Spleen (tissue), 11 donors: ENCODE measurements around the gene ADAMTS3. TPM values are rescaled to one million over a fixed set of nuclear protein-coding genes. Genes with fewer than 3 reads are reported as not detected.

Experiments used
- DNase-seq: peaks from one replicate; pipeline ENCODE4 v3.0.0-alpha.2; 2020
- H3K27ac ChIP-seq, 8 donors: fragments of 200-600 bp; sonication (generic) in 7 of 8; 1 replicate in 4 of 8; 2 replicates in 4 of 8; pipeline versions ENCODE4 v1.5.0 to v1.8.0; 2016 to 2021; ENCODE audit warnings: inconsistent platforms in 4 of 8, mild to moderate bottlenecking in 4 of 8, moderate library complexity in 1 of 8
- H3K27me3 ChIP-seq, 7 donors: fragments of 200-600 bp; sonication (generic) in 6 of 7; replicated peaks in 1 of 7; 1 replicate in 4 of 7; 2 replicates in 3 of 7; pipeline versions ENCODE4 v1.5.0 to v1.8.0; 2016 to 2021; ENCODE audit warnings: inconsistent platforms in 3 of 7, mild to moderate bottlenecking in 1 of 7
- H3K36me3 ChIP-seq, 6 donors: fragments of 200-600 bp; sonication (generic) in 5 of 6; 1 replicate in 4 of 6; 2 replicates in 2 of 6; pipeline versions ENCODE4 v1.5.0 to v1.8.0; 2016 to 2021; ENCODE audit warnings: inconsistent platforms in 2 of 6
- H3K4me1 ChIP-seq, 6 donors: fragments of 200-600 bp; sonication (generic) in 5 of 6; 1 replicate in 3 of 6; 2 replicates in 3 of 6; pipeline versions ENCODE4 v1.5.0 to v1.8.0; 2016 to 2021; ENCODE audit warnings: inconsistent platforms in 3 of 6
- H3K4me3 ChIP-seq, 8 donors: fragments of 200-600 bp; sonication (generic) in 7 of 8; 1 replicate in 4 of 8; 2 replicates in 4 of 8; pipeline versions ENCODE4 v1.5.0 to v1.8.0; 2016 to 2021; ENCODE audit warnings: inconsistent platforms in 4 of 8, mild to moderate bottlenecking in 4 of 8, moderate library complexity in 2 of 8
- H3K9me3 ChIP-seq, 8 donors: fragments of 200-600 bp; sonication (generic) in 7 of 8; 1 replicate in 4 of 8; 2 replicates in 4 of 8; pipeline versions ENCODE4 v1.5.0 to v1.8.0; 2016 to 2021; ENCODE audit warnings: inconsistent platforms in 4 of 8
- CTCF ChIP-seq, 11 experiments: fragments of 200-600 bp in 7 of 11; fragments of 450-650 bp in 4 of 11; sonication (generic) in 4 of 11; IDR thresholded peaks in 8 of 11; conservative IDR thresholded peaks in 3 of 11; 1 replicate in 7 of 11; 2 replicates in 4 of 11; pipeline versions ENCODE4 v1.4.0 to v1.8.0; 2016 to 2021; ENCODE audit warnings: antibody characterized with exemption in 11 of 11, inconsistent platforms in 4 of 11, mild to moderate bottlenecking in 1 of 11
- POLR2A ChIP-seq, 3 donors: fragments of 450-650 bp; IDR thresholded peaks; one replicate each; pipeline ENCODE4 v1.5.1; 2017; ENCODE audit warnings: antibody characterized with exemption in 3 of 3, mild to moderate bottlenecking in 1 of 3
- POLR2AphosphoS5 ChIP-seq, 3 donors: sonication (generic); formaldehyde crosslinking; IDR thresholded peaks; one replicate each; pipeline ENCODE4 v1.5.1; 2017; ENCODE audit warnings: antibody characterized with exemption in 3 of 3
- WGBS, 5 donors: extraction: QIAGEN DNeasy Blood & Tissue Kit in 3 of 5; methylation state at CpG; one replicate each; pipeline versions ENCODE4 v1.1.5 to v1.1.7; 2013 to 2018; 5-methylcytosine and 5-hydroxymethylcytosine counted together
- intact Hi-C: fragments of 100-400 bp; cut with DNase I; formaldehyde crosslinking; loops from one replicate; pipeline ENCODE4 v1.15.0; 2023; ENCODE audit warnings: low total_unique reads
- polyA plus RNA-seq, 3 donors: library from polyadenylated mRNA; stranded (reverse); fragments of 200-250 nt; gene quantifications; one replicate each; pipeline ENCODE4 v1.2.1, GENCODE V29; 2013
- total RNA-seq, 7 donors: library from RNA; depleted of rRNA in 3 of 7; stranded (reverse); fragments of >200 nt in 3 of 7; fragmentation: NEBNext Ultra II Directional in 4 of 7; extraction: Animal tissue kit (Norgen Biotek cat#: 25700) in 4 of 7; gene quantifications; one replicate each; pipeline versions ENCODE4 v1.1.0 to v1.2.1, GENCODE V29; 2016 to 2021
- donor health status: healthy with polysubstance abuse.
- donor health status: DM: no; HTN: no; CAD: no; lungs with moderate emphysema.
- donor health status: DM: no; HTN: no; CAD: no.
- donor health status: Bipolar disorder and iron deficiency.
- donor health status: healthy.
- donor health status: DM: no; HTN: no; CAD: no.
- donor health status: DM: yes; HTN: yes; CAD: no.

The ADAMTS3 gene
- total and polyA plus RNA-seq, 10 donors: 0.15 to 2.6 (median 0.66) TPM

- H3K4me3 ChIP-seq: no peak overlapping the region
Observed at GRCh38 chr4:72577211-72577610, 8.2 kb upstream of the ADAMTS3 start.

GRCh38 chr4:72571337-72571736 is 2.3 kb upstream of the ADAMTS3 start:
- WGBS, 5 donors: 73 to 91% (median 87%) methylated on average over 6 of the region's 6 CpGs
- peaks cover 0 to 40% (median 8%) of the 10 kb centered on the region in 7 donors for H3K27me3 ChIP-seq
- intact Hi-C loops: no loop called here
- no peak overlapping the region for H3K4me3 ChIP-seq
- no peak for TF ChIP-seq CTCF (IDR thresholded peaks at IDR 0.05 in 8 of 11, conservative IDR thresholded peaks at IDR 0.05 in 3 of 11)
- TF ChIP-seq POLR2A (IDR thresholded peaks at IDR 0.05): no peak
- no peak for TF ChIP-seq POLR2AphosphoS5 (IDR thresholded peaks at IDR 0.05)
- no peak overlapping the region for H3K27ac ChIP-seq
- H3K9me3 ChIP-seq: no peaks in the 10 kb centered on the region
- H3K36me3 ChIP-seq: no peaks in the 10 kb centered on the region
- H3K4me1 ChIP-seq: peaks cover 3 to 37% (median 27%) of the 10 kb centered on the region in 6 donors
- DNase-seq: no peak

More at GRCh38 chr4:72577211-72577610, 8.2 kb upstream of the ADAMTS3 start:
- Histone ChIP-seq H3K27me3 (no peaks in the 10 kb centered on the region), H3K9me3 (no peaks in the 10 kb centered on the region), H3K36me3 (no peaks in the 10 kb centered on the region), H3K27ac (no peak overlapping the region), H3K4me1 (no peaks in the 10 kb centered on the region)
- intact Hi-C loops: no loop called here
- WGBS, 5 donors: 89 to 94% (median 90%) methylated on average over 6 of the region's 6 CpGs
- no peak for TF ChIP-seq POLR2AphosphoS5 (IDR thresholded peaks at IDR 0.05)
- TF ChIP-seq POLR2A (IDR thresholded peaks at IDR 0.05): no peak
- no peak for TF ChIP-seq CTCF (IDR thresholded peaks at IDR 0.05 in 8 of 11, conservative IDR thresholded peaks at IDR 0.05 in 3 of 11)
- no peak for DNase-seq

- Histone ChIP-seq H3K27ac (peak overlapping the region in 5 of 8 donors; percentile 14 to 68 (median 60)), H3K36me3 (no peaks in the 10 kb centered on the region), H3K4me1 (peaks cover 3 to 38% (median 27%) of the 10 kb centered on the region in 6 donors), H3K9me3 (no peaks in the 10 kb centered on the region), H3K4me3 (peak overlapping the region in 6 of 8 donors; percentile 24 to 68 (median 42)), H3K27me3 (peaks cover 0 to 40% (median 8%) of the 10 kb centered on the region in 7 donors)
- no peak for DNase-seq
- no peak for TF ChIP-seq CTCF (IDR thresholded peaks at IDR 0.05 in 8 of 11, conservative IDR thresholded peaks at IDR 0.05 in 3 of 11)
- no peak for TF ChIP-seq POLR2A (IDR thresholded peaks at IDR 0.05)
- TF ChIP-seq POLR2AphosphoS5 (IDR thresholded peaks at IDR 0.05): no peak
- intact Hi-C loops: no loop called here
- 26 to 39% (median 29%) methylated on average over 15 of the region's 15 CpGs for WGBS, 5 donors
Observed at GRCh38 chr4:72569719-72570235, 756 bp upstream of the ADAMTS3 start.

- WGBS, 5 donors: 2 to 3% (median 2%) methylated on average over 34 to 41 of the region's 41 CpGs
- DNase-seq: peak; percentile 84
Observed at GRCh38 chr4:72567821-72568675, 973 bp downstream of the ADAMTS3 start.

More at GRCh38 chr4:72567821-72568675, 973 bp downstream of the ADAMTS3 start:
- TF ChIP-seq CTCF (IDR thresholded peaks at IDR 0.05 in 8 of 11, conservative IDR thresholded peaks at IDR 0.05 in 3 of 11) (peak in 1 of 11 experiments; percentile 8), POLR2AphosphoS5 (IDR thresholded peaks at IDR 0.05) (no peak), POLR2A (IDR thresholded peaks at IDR 0.05) (no peak)
- H3K9me3 ChIP-seq: no peaks in the 10 kb centered on the region
- no peaks in the 10 kb centered on the region for H3K36me3 ChIP-seq
- H3K27me3 ChIP-seq: peaks cover 0 to 40% (median 8%) of the 10 kb centered on the region in 7 donors
- peak overlapping the region in 6 of 8 donors; percentile 26 to 68 (median 45) for H3K27ac ChIP-seq
- intact Hi-C loops: no loop called here
- peak overlapping the region; percentile 27 to 68 (median 41) for H3K4me3 ChIP-seq
- peaks cover 3 to 38% (median 27%) of the 10 kb centered on the region in 6 donors for H3K4me1 ChIP-seq
